ENCODE data around the gene SLC35B2. TPM values are rescaled to one million over a fixed set of nuclear protein-coding genes. Genes with fewer than 3 reads are reported as not detected.

SLC35B2 gene
- total RNA-seq, 1 donor from 2014 or later = 33.9 TPM

GRCh38 chr6:44304282-44305199, 47.2 kb upstream of the SLC35B2 start:
- TF ChIP-seq EZH2phosphoT487 (IDR thresholded peaks at IDR 0.05) (no peak), EZH2 (IDR thresholded peaks at IDR 0.05) (no peak), CTCF (IDR thresholded peaks at IDR 0.05) (peak; percentile 82)
- Histone ChIP-seq H3K4me3 (no peak overlapping the region), H3K4me2 (no peak overlapping the region), H2AFZ (replicated peaks) (no peak overlapping the region), H3K27ac (no peak overlapping the region), H3K36me3 (no peaks in the 10 kb centered on the region), H4K20me1 (ENCODE audit: low read depth) (peaks cover 3% of the 10 kb centered on the region), H3K4me1 (no peaks in the 10 kb centered on the region), H3K9me3 (ENCODE audit: low read depth) (no peaks in the 10 kb centered on the region), H3K79me2 (ENCODE audit: low read depth) (no peaks in the 10 kb centered on the region), H3F3A (ENCODE audit: low read depth) (no peaks in the 10 kb centered on the region), H3K27me3 (no peaks in the 10 kb centered on the region), H3K9ac (no peak overlapping the region)
- peak; percentile 71 for DNase-seq (ENCODE audit: low spot score)
- peaks cover 5% of the 10 kb centered on the region for H3K4me1 Mint-ChIP-seq
- H3K4me3 Mint-ChIP-seq = no peak overlapping the region
- H3K27me3 Mint-ChIP-seq (ENCODE audit: insufficient read depth, low read depth) = peaks cover 4% of the 10 kb centered on the region
- peaks cover 34% of the 10 kb centered on the region for H3K36me3 Mint-ChIP-seq
- no peaks in the 10 kb centered on the region for H3K9me3 Mint-ChIP-seq
- H3K27ac Mint-ChIP-seq = no peak overlapping the region

GRCh38 chr6:44303842-44304241, 46.5 kb upstream of the SLC35B2 start:
- Histone ChIP-seq H3F3A (ENCODE audit: low read depth) (peaks cover 6% of the 10 kb centered on the region), H3K36me3 (no peaks in the 10 kb centered on the region), H3K4me3 (no peak overlapping the region), H3K79me2 (ENCODE audit: low read depth) (no peaks in the 10 kb centered on the region), H3K27ac (no peak overlapping the region), H3K9ac (no peak overlapping the region), H3K4me1 (no peaks in the 10 kb centered on the region), H4K20me1 (ENCODE audit: low read depth) (peaks cover 5% of the 10 kb centered on the region), H3K9me3 (ENCODE audit: low read depth) (no peaks in the 10 kb centered on the region), H2AFZ (replicated peaks) (no peak overlapping the region), H3K27me3 (no peaks in the 10 kb centered on the region), H3K4me2 (no peak overlapping the region)
- H3K27ac Mint-ChIP-seq = no peak overlapping the region
- peaks cover 8% of the 10 kb centered on the region for H3K27me3 Mint-ChIP-seq (ENCODE audit: insufficient read depth, low read depth)
- no peaks in the 10 kb centered on the region for H3K9me3 Mint-ChIP-seq
- H3K4me3 Mint-ChIP-seq = no peak overlapping the region
- DNase-seq (ENCODE audit: low spot score) = no peak
- H3K36me3 Mint-ChIP-seq = peaks cover 35% of the 10 kb centered on the region
- TF ChIP-seq CTCF (IDR thresholded peaks at IDR 0.05) = no peak
- no peak for TF ChIP-seq EZH2phosphoT487 (IDR thresholded peaks at IDR 0.05)
- no peak for TF ChIP-seq EZH2 (IDR thresholded peaks at IDR 0.05)
- H3K4me1 Mint-ChIP-seq = peaks cover 8% of the 10 kb centered on the region

GRCh38 chr6:44302856-44303255, 45.5 kb upstream of the SLC35B2 start:
- Mint-ChIP-seq H3K36me3 (peaks cover 31% of the 10 kb centered on the region), H3K27me3 (ENCODE audit: insufficient read depth, low read depth) (peaks cover 9% of the 10 kb centered on the region), H3K27ac (no peak overlapping the region), H3K9me3 (no peaks in the 10 kb centered on the region), H3K4me1 (peaks cover 15% of the 10 kb centered on the region), H3K4me3 (no peak overlapping the region)
- Histone ChIP-seq H3K27me3 (peaks cover 8% of the 10 kb centered on the region), H3K9ac (no peak overlapping the region), H3K79me2 (ENCODE audit: low read depth) (no peaks in the 10 kb centered on the region), H3K9me3 (ENCODE audit: low read depth) (no peaks in the 10 kb centered on the region), H3K4me2 (no peak overlapping the region), H4K20me1 (ENCODE audit: low read depth) (peaks cover 14% of the 10 kb centered on the region), H3K4me3 (no peak overlapping the region), H3F3A (ENCODE audit: low read depth) (peaks cover 16% of the 10 kb centered on the region), H3K27ac (no peak overlapping the region), H3K4me1 (no peaks in the 10 kb centered on the region), H2AFZ (replicated peaks) (no peak overlapping the region), H3K36me3 (no peaks in the 10 kb centered on the region)
- no peak for TF ChIP-seq EZH2 (IDR thresholded peaks at IDR 0.05)
- TF ChIP-seq EZH2phosphoT487 (IDR thresholded peaks at IDR 0.05) = no peak
- no peak for TF ChIP-seq CTCF (IDR thresholded peaks at IDR 0.05)
- no peak for DNase-seq (ENCODE audit: low spot score)

Data from neural progenitor cell (in vitro differentiated cells).